Skeletal muscle cell (primary cell): Measurements from ENCODE around the gene NPY5R.

Source experiments
- DNase-seq: peaks from one replicate; pipeline ENCODE4 v3.0.0-alpha.2; 2010; ENCODE audit warnings: low read depth
- H3K4me3 ChIP-seq: 2 replicates; pipeline ENCODE4 v1.5.1; 2011; ENCODE audit warnings: low read depth, mild to moderate bottlenecking, control low read depth, low read length, moderate library complexity

The NPY5R gene

DNA sequence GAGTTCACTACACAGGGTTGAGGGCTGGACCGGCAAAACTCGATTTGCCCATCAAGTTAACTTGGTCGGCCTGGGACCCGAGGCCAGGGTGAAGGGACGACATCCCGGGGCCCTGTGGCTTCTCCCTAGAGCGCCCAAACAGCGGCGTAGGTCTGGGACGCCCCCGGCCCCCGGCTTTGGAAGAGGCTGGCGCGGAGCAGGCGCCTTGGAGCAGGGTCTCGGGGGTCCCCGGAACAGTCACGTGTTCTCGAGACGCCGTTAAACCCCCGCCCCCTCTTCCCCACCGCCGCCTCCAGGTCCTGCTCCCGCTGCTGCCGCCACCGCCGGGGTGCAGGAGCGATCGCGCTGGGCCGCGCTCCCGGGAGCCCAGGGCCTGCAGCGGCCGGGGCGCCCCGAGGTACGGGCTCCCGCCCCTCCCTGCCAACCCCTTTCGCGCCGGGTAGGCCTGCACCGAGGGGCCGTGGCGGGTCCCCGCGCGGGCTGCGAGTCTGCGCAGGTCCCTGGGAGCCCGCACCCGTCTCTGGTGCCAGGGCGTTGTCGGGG is at the start of gene NPY5R:
TSS of gene NPY5R (plus strand) at position 289 of the 543 bp plus-strand sequence. CDS start 6,382 bp downstream, outside the sequence.
- peak within 1 kb of the TSS; percentile 24 for H3K4me3 ChIP-seq
- DNase-seq, result no peak

DNA sequence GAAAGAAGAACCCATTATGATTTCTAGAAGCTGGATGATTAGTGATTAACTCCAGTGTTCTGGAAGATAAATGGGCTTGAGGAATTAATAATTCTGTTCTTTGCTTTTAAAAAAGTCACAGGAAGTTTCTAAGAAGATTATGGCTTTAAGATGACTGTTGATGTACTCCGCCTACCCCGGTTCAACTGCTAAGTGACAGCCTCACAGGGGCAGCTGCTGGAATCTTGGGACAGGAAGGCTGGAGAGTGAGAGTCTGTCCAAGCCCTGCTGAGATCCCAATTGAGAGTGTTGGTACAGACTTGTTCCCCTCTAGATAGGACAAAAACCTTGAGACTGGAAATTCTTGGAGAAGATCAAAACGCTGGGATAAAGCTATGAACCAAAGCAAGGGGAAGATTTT is 48.6 kb upstream of the NPY5R start:
- no peak overlapping the region for H3K4me3 ChIP-seq
- DNase-seq, result no peak

DNA sequence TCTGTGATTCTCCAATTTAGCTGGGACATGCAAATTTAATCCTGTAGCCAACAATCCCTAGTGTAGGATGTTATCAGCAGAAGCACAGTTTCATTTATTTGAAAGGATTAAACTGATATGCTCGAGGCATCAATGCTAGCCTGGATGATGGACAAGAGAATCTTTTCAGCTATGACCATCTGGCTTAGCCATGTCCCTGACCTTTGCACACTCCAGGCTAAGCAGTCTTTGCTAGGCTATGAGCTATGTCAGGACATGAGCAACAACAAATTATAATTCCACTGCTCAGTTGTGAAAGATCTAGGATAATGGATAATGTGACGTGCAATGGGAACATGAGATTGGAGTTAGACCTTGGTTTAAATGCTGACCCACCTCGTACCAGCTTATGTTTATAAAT is 43.2 kb upstream of the NPY5R start:
- no peak for DNase-seq
- H3K4me3 ChIP-seq, result no peak overlapping the region

DNA sequence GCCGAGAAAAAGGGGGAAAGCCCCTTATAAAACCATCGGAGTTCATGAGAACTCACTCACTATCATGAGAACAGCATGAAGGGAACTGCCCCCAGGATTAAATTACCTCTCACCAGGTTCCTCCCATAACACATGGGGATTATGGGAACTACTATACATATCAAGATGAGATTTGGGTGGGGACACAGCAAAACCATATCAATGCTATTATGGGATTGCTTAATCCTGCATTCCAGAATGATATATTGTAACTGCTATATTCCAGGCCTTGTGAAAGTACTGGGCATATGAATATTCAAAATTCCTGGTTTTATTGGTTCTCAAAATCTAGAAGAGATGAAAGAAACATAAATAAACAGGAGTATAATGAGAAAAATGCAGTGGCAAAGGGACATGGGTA is 40.6 kb upstream of the NPY5R start:
- H3K4me3 ChIP-seq, result no peak overlapping the region
- no peak for DNase-seq

DNA sequence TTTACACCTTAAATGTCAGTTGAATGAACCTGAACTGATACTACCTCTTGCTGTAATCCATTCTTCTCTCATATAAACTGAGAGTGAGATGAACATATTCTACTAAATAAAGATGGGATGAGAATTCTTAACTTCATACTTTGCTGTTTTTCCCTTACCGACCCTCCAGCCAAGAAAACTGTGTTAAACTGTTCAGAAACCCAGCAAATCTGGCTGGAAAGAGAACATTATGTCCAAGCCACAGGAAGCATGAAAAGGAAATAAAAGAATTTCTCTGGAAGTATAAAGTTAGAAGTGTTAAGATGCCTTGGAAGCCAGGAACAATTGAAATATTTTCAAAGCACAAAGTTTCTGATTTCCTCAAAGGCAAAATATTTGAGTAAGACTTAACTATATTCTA is 34.2 kb upstream of the NPY5R start:
- H3K4me3 ChIP-seq, result no peak overlapping the region
- no peak for DNase-seq

DNA sequence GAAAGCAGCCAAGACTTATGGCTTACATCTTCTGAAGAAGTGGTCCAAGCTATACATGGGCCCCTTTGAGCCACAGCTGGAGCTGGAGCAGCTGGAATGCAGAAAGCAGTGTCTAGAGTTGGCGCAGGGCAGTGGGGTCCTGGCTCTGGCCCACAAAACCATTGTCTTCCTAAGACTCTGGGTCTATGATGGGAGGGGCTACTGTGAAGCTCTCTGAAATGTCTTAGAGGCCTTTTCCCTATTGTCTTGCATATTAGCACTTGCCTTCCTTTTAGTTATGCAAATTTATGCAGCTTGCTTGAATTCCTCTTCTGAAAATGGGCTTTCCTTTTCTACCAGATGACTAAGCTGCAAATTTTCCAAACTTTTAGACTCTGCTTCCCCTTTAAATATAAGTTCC is 26.6 kb upstream of the NPY5R start:
- DNase-seq, result no peak
- no peak overlapping the region for H3K4me3 ChIP-seq

DNA sequence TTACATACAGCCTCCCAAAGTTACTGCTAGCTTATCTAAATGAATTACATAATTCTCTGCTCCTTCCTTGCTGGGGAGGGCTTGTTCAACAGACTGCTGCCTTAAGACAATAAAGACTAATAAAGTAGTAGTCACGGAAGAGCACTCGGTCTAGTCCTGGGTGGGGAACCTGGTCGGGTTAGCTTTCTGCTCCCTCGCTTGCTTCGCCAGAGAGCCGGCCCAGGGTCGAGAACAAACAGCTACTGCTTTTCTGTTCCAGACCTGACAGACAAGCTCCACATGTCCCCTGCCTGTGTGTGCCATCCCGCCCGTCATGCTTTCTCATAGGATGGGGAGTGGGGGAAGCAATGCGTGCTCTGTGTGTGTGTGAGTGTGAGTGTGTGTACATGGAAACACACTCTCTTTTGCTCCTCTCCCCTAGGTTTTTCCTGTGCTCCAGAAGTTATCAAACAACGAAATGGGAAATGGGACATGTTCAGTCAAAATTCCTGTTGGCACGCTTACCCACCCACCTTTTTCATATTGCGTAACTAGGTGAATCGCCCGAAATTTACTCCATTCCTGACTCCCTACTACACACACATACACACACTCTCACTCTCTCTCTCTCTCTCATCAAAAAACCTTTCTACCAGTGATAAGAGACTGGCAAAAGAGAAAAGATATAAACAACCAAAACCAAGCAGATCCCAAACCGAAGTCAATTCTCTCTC is 12.6 kb upstream of the NPY5R start:
- H3K4me3 ChIP-seq, result no peak overlapping the region
- DNase-seq, result no peak

DNA sequence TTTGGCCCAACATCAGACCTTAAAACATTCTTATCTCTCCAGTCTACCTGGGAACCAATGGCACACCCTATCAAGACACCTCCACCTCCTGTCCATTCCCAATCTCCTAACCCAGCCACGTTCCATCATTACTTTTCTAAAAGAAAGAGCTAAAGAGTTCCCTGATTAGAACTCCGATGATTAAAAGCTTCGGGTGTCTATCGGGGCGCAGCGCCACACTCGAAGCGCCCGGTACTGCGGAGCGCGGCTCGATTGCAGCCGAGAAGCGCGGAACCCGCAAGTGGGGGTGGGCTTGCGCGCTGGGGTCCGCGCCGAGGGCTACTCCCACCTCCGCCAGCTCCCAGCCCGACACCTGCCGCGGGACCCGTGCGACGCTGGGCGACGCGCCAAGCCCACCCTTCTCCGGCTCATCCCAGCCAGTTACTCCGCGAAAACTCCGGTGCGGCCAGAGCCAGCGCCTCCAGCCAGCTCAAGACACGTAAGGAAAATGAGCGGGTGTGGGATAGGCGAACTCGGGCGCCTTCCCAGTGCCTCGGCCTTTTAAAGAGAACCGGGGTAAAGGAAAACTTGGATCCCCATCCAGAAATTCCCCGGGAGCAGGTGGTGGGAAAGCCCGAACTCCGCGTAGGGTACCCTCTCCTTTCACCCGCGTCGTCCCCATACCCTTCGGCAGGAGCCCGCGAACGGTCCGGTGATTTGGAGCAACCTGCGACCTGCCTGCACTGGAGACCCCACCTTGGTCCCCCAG is 11.9 kb upstream of the NPY5R start:
- H3K4me3 ChIP-seq, result peak overlapping the region; percentile 54
- DNase-seq, result no peak

DNA sequence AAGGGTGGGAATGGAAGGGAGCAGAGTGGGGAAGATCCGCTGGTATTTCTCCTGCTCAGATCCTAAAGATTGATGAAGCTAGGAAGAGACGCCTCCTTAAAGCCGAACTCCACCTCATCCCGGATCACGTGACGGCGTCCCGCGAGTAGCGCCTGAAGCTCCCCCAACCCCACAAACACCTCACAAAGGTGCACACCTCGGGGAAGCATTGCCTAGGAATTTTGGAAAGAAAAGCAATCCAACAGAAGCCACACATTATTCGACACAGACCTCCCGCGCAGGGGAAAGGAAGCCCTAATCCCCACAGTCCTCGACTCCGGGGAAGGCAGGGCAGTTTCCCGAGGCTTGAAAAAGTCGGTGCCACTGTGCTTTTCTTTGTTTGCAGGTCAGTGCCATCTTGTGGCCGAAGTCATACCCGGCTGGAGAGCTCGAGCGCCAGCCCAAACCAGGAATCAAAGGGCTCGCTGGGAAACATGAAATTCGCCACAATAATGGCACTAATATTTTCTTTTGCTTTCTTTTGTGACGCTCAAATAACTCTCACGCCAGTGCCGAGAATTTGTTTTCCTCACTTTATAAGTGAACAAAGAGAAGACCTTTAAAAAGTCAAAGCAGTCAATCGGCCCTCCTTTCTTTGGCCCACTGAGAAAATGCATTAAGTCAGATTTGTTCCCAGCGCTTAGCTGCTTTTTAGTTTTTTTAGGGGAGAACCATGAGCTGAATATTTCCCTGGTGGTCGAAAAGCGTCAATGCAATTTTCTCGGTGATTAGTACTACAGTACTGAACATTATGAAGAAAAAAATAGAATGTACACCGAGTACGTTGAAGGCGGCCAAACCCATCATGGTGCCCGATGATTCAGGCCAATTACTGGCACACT is 10.9 kb upstream of the NPY5R start, which contains the start of gene NPY1R:
TSS of gene NPY1R (minus strand) at position 71 of the 881 bp plus-strand sequence. CDS start 6,042 bp downstream, outside the sequence.
- peak within 1 kb of the TSS; percentile 54 for H3K4me3 ChIP-seq
- DNase-seq, result peak; percentile 39

DNA sequence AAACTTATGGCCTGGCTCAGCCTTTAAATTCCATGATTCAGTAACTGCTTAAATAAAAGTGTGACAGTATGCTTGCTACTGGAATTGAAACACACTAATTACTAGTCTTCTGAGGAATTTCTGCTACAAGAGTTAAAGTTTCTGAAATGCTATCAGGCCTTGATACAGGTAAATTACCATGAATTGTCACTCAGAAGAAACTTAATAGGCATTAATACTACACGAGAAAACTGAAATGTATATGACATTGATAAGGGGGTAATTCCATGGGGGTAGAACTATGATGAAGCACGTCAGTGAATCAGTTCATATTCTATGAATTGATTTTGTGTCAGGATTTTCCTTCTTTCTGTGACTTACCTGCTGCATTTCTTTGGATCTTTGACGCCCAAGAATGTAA is 8.3 kb upstream of the NPY5R start:
- no peak overlapping the region for H3K4me3 ChIP-seq
- no peak for DNase-seq

DNA sequence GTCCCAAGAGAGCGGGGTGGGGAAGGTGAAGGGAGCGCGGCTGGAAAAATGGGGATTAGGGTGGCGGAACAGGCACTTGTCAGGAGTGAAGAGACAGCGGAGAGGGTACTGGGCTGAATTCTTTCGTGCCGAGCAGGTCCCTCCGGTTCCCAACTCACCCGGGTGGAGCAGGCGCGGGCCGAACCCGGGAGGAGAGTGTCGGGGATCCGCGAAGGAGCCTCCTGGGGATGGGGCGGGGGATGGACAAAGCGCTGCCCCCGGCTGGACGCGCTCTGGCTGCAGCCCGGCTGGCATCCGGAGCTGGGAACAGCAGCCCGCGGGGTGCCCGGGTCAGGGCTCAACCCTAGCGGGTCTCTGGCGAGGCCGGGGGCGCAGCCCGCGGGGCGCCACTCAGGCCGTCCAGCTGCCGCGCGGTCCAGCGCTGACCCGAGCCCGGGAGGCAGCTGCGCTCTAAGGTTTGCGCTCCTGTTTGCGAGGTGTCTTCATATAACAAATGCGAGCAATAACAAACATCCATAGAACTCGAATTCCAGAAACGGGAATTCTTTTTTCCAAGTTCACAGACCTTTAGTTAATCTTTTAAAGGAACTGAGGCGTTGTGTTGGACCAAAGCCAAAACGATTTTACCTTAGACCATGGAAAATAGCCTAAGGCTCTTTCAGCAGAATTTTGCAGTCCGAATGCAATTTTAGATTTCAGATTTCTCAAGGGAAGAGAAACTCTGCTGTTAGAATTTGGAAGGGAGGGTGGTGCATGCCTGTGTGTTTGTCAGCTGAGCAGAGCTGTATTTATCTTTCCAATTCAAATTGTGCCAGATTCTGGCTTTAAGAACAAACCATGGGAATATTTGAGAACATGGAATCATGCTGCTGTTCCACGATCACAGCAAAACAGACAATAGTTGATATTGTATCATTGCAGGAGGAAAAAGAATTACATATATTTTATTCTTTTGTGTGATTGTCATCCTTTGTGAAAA is 744 bp downstream of the NPY5R start:
- no peak for DNase-seq
- H3K4me3 ChIP-seq, result peak overlapping the region; percentile 24

DNA sequence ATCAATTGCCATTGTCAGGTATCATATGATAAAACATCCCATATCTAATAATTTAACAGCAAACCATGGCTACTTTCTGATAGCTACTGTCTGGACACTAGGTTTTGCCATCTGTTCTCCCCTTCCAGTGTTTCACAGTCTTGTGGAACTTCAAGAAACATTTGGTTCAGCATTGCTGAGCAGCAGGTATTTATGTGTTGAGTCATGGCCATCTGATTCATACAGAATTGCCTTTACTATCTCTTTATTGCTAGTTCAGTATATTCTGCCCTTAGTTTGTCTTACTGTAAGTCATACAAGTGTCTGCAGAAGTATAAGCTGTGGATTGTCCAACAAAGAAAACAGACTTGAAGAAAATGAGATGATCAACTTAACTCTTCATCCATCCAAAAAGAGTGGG is 7.0 kb downstream of the NPY5R start:
- no peak for DNase-seq
- no peak overlapping the region for H3K4me3 ChIP-seq

DNA sequence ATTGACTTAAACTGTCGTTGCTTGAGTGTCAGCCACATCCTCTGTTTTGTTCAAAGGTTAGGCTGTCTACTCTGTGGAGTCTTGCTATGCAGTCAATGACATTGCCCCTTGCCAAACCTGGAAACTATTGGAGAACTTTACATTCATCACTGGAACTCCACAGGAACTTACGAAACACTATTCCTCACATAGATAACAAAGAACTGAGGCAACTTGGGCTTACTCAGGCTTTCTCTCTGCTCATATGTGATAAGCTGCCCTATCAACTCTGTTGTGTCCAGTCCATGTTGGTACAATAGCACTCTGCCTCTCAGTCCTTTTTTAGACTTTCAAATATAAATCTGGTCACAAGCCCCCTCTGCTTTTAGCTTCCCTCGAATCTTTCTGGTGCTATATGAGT is 9.4 kb downstream of the NPY5R start:
- no peak overlapping the region for H3K4me3 ChIP-seq
- no peak for DNase-seq

DNA sequence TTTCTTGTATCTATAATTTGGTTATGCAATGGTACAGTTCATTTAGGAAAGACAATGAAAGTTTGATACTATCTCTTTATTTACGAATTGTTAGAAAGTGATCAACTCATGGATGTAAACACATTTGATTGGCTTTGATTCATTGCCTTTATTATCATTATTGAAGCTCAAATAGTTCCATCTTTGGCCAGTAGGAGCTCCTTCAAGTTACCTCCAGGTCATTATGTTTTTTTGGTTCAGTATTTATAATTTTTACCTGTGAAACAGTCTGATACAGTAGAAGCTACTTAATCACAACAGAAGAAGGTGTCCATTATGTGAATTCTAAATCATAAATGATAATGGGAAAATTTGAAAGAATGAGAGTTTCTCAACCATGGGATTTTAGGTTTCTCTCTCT is 12.4 kb downstream of the NPY5R start:
- no peak for DNase-seq

DNA sequence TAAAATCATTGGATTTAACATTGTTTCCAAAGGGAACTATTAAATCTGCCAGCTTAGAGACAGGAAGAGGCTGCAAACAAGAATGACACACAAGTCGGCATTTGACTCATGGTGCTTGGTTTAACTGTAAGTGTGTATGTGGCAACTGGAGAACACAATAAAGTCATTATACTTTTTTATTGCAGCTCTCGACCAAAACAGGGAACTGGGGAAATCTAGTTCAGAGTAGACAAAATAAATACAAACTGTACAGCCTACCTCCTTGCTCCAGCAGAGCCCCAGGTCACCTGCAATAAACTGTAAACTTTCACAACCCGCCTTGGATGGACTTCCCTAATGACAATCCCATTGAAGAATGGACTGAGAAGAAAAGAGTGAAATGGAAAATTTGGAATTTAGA is 24.0 kb downstream of the NPY5R start:
- no peak for DNase-seq
- no peak overlapping the region for H3K4me3 ChIP-seq

More for the DNA sequence above, 12.4 kb downstream of the NPY5R start:
- H3K4me3 ChIP-seq, result no peak overlapping the region

DNA sequence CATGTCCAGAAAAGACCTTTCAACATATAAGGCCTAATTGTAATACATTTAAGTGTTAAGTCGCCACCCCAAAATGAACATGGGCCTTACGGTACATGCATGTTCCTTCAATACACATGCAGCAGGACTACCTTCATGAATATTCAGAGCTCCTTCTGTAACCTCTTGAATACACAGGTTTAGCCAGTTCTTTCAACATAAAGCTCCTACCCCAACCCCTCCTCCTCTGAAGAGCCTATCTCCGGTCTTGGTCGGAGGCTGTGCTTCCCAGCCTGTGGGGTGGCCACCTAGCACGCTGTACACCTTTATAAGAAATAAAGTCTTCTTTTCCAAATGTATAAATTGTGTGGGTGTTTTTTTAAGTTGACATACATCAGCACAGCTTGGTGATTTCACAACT is 28.3 kb downstream of the NPY5R start:
- no peak overlapping the region for H3K4me3 ChIP-seq
- DNase-seq, result no peak

DNA sequence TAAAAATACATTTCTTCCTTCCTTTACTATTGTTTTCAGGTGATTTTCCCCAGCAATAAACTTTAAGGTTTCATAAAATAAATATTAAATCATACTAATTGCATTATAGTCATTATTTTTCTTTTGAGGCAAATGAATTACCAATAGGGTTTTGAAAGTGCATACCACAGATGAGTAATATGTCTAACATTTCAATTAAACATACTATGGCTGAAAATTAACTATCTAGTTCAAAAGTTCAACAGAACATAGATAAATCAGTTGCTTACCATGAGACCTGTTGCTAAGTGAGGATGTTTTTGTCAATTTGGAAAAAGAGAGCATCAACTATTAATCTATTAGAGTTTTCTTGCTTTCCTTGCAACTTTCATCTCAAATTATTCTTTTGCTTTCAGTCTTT is 35.0 kb downstream of the NPY5R start:
- H3K4me3 ChIP-seq, result no peak overlapping the region
- DNase-seq, result no peak

DNA sequence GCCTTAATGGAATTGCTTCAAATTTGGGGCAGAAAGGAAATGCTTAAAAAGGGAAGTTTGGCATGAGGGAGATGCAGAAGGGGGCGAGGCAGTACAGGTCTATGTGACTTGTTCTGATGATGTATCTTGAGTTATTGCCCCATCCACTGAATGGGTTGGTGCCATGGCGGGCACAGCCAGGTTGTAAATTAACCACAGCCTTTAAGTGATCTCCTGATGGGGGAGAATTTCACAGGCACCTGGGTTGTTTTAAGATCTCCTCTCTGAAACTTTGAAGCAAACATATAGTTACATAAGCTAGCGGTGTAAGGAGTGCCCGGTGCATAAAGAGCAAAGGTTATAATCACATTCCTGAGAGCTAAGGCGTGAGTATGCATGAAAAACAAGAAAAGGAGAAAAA is 37.0 kb downstream of the NPY5R start:
- DNase-seq, result no peak
- no peak overlapping the region for H3K4me3 ChIP-seq
